Mesothelial cell of epicardium (in vitro differentiated cells): ENCODE data around the gene CLSTN2. TPM values are rescaled to one million over a fixed set of nuclear protein-coding genes. Genes with fewer than 3 reads are reported as not detected.

ENCODE experiments used
- DNase-seq, 2 experiments: peaks; one replicate each; pipeline ENCODE4 v3.0.0; 2021; ENCODE audit warnings: low spot score in 2 of 2; ENCODE audit not compliant: unreplicated experiment in 2 of 2
- H3K27ac Mint-ChIP-seq: 2 replicates; pipeline ENCODE4 v1.8.0; 2021; ENCODE audit warnings: mixed read lengths
- H3K27me3 Mint-ChIP-seq: 2 replicates; pipeline ENCODE4 v1.8.0; 2021; ENCODE audit warnings: low read depth, mixed read lengths
- H3K36me3 Mint-ChIP-seq: 2 replicates; pipeline ENCODE4 v1.8.0; 2021; ENCODE audit warnings: mixed read lengths
- H3K4me1 Mint-ChIP-seq: 2 replicates; pipeline ENCODE4 v1.8.0; 2021; ENCODE audit warnings: mixed read lengths
- H3K4me3 Mint-ChIP-seq: 2 replicates; pipeline ENCODE4 v1.8.0; 2021; ENCODE audit warnings: mild to moderate bottlenecking, moderate library complexity, mixed read lengths
- H3K9me3 Mint-ChIP-seq: 2 replicates; pipeline ENCODE4 v1.8.0; 2021; ENCODE audit warnings: mixed read lengths
- CTCF ChIP-seq: fragments of 200-600 bp; sonication (generic); IDR thresholded peaks from one replicate; pipeline ENCODE4 v1.5.0; 2021; ENCODE audit warnings: antibody characterized with exemption; ENCODE audit not compliant: unreplicated experiment
- total RNA-seq: library from RNA; stranded (reverse); gene quantifications from 3 replicates; pipeline ENCODE4 v1.2.1, GENCODE V29; 2021

CLSTN2 gene
- total RNA-seq, 1 donor from 2014 or later: 18.2 TPM

DNA sequence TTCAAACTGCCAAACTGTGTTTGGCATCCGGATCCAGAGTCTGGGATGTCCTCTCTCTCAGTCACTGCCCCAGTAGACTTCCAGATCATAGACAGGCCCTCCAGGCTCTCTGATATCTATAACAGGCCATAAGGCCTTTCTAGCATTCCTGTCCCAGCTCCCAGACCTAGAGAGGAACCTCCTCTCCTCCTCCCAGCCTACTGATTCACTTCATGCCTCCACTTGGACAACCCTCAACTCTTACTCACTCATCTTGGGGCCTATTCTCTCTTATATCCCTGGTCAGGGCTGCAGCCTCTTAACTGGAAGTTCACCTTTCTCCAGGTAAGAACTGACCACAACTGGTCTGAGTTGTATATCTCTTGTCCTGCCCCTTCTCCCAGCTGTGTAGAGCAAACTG is 489.2 kb downstream of the CLSTN2 start:
- DNase-seq: no peak
- TF ChIP-seq CTCF: no peak
- Mint-ChIP-seq H3K27ac (peak overlapping the region; percentile 39), H3K4me1 (peaks cover 49% of the 10 kb centered on the region), H3K27me3 (no peaks in the 10 kb centered on the region), H3K36me3 (no peaks in the 10 kb centered on the region), H3K9me3 (no peaks in the 10 kb centered on the region), H3K4me3 (no peak overlapping the region)

GRCh38 chr3:140424726-140425125 is 489.7 kb downstream of the CLSTN2 start:
- no peak for TF ChIP-seq CTCF
- H3K27ac Mint-ChIP-seq: no peak overlapping the region

DNA sequence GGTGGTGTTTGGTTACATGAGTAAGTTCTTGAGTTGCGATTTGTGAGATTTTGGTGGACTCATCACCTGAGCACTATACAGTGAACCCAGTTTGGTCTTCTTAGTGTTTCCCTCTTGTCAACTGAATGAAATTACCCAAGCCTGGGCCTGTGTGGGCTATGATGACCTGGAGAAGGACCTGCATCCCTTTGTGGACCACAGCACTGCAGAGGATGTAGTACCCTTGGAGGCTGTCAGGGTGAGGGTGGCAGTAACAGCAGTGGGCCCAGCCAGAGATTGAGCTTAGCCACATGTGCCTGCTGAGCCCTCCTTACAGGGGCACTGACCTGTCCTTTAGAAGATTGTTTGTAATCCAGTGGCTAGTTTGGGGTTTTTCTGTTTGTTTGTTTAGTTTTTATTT is 492.8 kb downstream of the CLSTN2 start:
- Mint-ChIP-seq H3K4me1 (peaks cover 35% of the 10 kb centered on the region), H3K27ac (no peak overlapping the region), H3K4me3 (no peak overlapping the region), H3K27me3 (no peaks in the 10 kb centered on the region), H3K36me3 (no peaks in the 10 kb centered on the region), H3K9me3 (no peaks in the 10 kb centered on the region)
- TF ChIP-seq CTCF: no peak
- DNase-seq: no peak

More at GRCh38 chr3:140424726-140425125, 489.7 kb downstream of the CLSTN2 start:
- H3K27me3 Mint-ChIP-seq: no peaks in the 10 kb centered on the region
- H3K9me3 Mint-ChIP-seq: no peaks in the 10 kb centered on the region
- no peak overlapping the region for H3K4me3 Mint-ChIP-seq
- peaks cover 49% of the 10 kb centered on the region for H3K4me1 Mint-ChIP-seq
- H3K36me3 Mint-ChIP-seq: no peaks in the 10 kb centered on the region
- DNase-seq: no peak

GRCh38 chr3:140428380-140428779 is 493.4 kb downstream of the CLSTN2 start:
- DNase-seq: peak in 1 of 2 experiments; percentile 9

DNA sequence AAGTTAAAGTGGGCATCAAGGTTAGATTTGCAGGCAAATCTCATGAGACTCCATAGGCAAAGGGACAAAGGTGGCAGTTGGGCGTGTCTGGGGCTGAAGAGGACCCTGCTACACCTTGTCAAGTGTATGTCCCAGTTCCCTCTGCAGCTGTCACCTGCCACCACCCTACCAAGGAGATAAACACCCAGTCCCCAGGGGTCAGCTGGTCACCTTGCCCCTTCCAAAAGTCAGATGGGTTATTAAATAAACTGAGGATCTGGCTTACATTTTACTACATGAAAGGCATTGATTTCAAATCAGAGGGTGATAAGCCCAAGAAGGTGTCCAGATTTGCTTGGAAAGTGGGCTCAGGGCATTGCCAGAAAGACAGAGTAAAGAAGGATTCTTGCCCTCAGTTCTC is 494.8 kb downstream of the CLSTN2 start:
- no peak for TF ChIP-seq CTCF
- no peak overlapping the region for H3K27ac Mint-ChIP-seq
- H3K4me1 Mint-ChIP-seq: peaks cover 16% of the 10 kb centered on the region
- H3K27me3 Mint-ChIP-seq: no peaks in the 10 kb centered on the region
- H3K4me3 Mint-ChIP-seq: no peak overlapping the region
- H3K36me3 Mint-ChIP-seq: no peaks in the 10 kb centered on the region
- no peaks in the 10 kb centered on the region for H3K9me3 Mint-ChIP-seq
- DNase-seq: peak in 1 of 2 experiments; percentile 9

More at GRCh38 chr3:140428380-140428779, 493.4 kb downstream of the CLSTN2 start:
- Mint-ChIP-seq H3K27ac (no peak overlapping the region), H3K27me3 (no peaks in the 10 kb centered on the region), H3K4me3 (no peak overlapping the region), H3K4me1 (peaks cover 30% of the 10 kb centered on the region), H3K9me3 (no peaks in the 10 kb centered on the region), H3K36me3 (no peaks in the 10 kb centered on the region)
- no peak for TF ChIP-seq CTCF

DNA sequence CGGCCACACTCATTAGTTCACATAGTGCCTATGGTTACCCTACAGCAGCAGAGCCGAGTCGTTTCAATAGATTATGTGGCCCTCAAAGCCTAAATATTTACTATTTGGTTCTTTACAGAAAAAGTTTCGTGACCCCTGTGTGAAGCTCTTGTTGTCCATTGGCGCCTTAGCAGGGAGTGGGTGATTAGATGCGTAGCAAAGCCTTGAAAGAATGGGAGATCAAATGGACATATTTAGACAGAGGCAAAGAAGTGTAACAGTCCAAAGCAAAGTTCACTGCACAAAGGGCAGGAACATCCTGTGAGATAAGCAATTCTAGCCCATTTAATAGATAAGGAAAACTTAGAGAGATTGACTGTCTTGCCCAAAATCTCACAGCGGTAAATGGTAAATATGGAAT is 495.5 kb downstream of the CLSTN2 start:
- no peak for DNase-seq
- Mint-ChIP-seq H3K27ac (no peak overlapping the region), H3K4me3 (no peak overlapping the region), H3K4me1 (peaks cover 11% of the 10 kb centered on the region), H3K27me3 (no peaks in the 10 kb centered on the region), H3K9me3 (no peaks in the 10 kb centered on the region), H3K36me3 (no peaks in the 10 kb centered on the region)
- TF ChIP-seq CTCF: no peak
